ENCODE data around the gene CEL.

The CEL gene

GRCh38 chr9:133103183-133103986 lies 41.6 kb downstream of the CEL start:
- DNase-seq (ENCODE audit: low read depth), result no peak
- peak; percentile 92 for TF ChIP-seq CTCF (conservative IDR thresholded peaks at IDR 0.05; ENCODE audit: low read depth, low read length)

GRCh38 chr9:133103987-133104505 lies 42.3 kb downstream of the CEL start:
- H3K4me3 ChIP-seq (ENCODE audit: low read length), result no peak overlapping the region
- DNase-seq (ENCODE audit: low read depth), result no peak
- no peak for TF ChIP-seq CTCF (conservative IDR thresholded peaks at IDR 0.05; ENCODE audit: low read depth, low read length)

More at GRCh38 chr9:133103183-133103986, 41.6 kb downstream of the CEL start:
- H3K4me3 ChIP-seq (ENCODE audit: low read length), result no peak overlapping the region

GRCh38 chr9:133104718-133105460 lies 43.1 kb downstream of the CEL start:
- H3K4me3 ChIP-seq (ENCODE audit: low read length), result no peak overlapping the region
- TF ChIP-seq CTCF (conservative IDR thresholded peaks at IDR 0.05; ENCODE audit: low read depth, low read length), result no peak
- DNase-seq (ENCODE audit: low read depth), result no peak

- DNase-seq (ENCODE audit: low read depth), result no peak
- no peak overlapping the region for H3K4me3 ChIP-seq (ENCODE audit: low read length)
- TF ChIP-seq CTCF (conservative IDR thresholded peaks at IDR 0.05; ENCODE audit: low read depth, low read length), result no peak
Observed at GRCh38 chr9:133105461-133105770, 43.6 kb downstream of the CEL start.

- no peak for DNase-seq (ENCODE audit: low read depth)
- no peak for TF ChIP-seq CTCF (conservative IDR thresholded peaks at IDR 0.05; ENCODE audit: low read depth, low read length)
- H3K4me3 ChIP-seq (ENCODE audit: low read length), result no peak overlapping the region
Observed at GRCh38 chr9:133106511-133107244, 44.9 kb downstream of the CEL start.

- no peak for TF ChIP-seq CTCF (conservative IDR thresholded peaks at IDR 0.05; ENCODE audit: low read depth, low read length)
- no peak overlapping the region for H3K4me3 ChIP-seq (ENCODE audit: low read length)
- DNase-seq (ENCODE audit: low read depth), result no peak
Observed at GRCh38 chr9:133107245-133107722, 45.5 kb downstream of the CEL start.

Data from retinal pigment epithelial cell (primary cell).